AG04449 (cell line): ENCODE results near the gene PCSK1.

Source experiments
- CTCF ChIA-PET: fragments of 350-600 bp; formaldehyde crosslinking; extraction: SDS; loops from one replicate; lab custom pipeline; 2021; ENCODE audit warnings: antibody characterized with exemption; lab: Yijun Ruan, JAX
- POLR2A ChIA-PET: fragments of 400-600, 350-600 bp; formaldehyde crosslinking; extraction: SDS; loops from one replicate; lab custom pipeline; 2020; ENCODE audit warnings: antibody characterized with exemption, inconsistent platforms; lab: Yijun Ruan, JAX
- DNase-seq: peaks from one replicate; pipeline ENCODE4 v3.0.0-alpha.2; 2010; ENCODE audit warnings: low read depth, low spot score
- H3K4me3 ChIP-seq: 2 replicates; pipeline ENCODE4 v1.5.1; 2011; ENCODE audit warnings: low read depth, mild to moderate bottlenecking, control low read depth, low read length
- TF ChIP-seq, protein P1 (sequence below): IDR thresholded peaks from one replicate; pipeline ENCODE4 v1.5.1; 2011; ENCODE audit warnings: mild to moderate bottlenecking, moderate library complexity, low read length, control low read depth, inconsistent platforms; ENCODE audit not compliant: insufficient read depth; ENCODE audit errors: missing control alignments

PCSK1 gene

DNA sequence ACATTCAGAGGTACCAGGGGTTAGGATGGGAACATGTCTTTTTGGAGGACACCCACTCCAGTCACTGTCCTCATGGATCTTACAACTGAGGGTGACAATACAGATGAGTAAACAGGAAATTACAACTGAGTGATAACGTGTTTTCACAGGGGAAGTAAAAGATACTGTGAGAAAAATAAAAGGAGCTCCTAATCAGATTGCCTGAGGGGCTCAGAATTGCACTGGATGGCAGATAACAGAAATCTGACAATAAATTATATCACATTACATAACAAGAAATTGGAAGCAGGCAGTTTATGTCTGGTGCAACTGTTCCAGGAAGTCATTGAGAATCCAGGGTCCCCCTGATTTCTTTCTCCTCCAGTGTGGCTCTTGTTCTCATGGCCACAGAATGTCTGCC lies 40.1 kb upstream of the PCSK1 start:
- TF ChIP-seq, protein P1, sequence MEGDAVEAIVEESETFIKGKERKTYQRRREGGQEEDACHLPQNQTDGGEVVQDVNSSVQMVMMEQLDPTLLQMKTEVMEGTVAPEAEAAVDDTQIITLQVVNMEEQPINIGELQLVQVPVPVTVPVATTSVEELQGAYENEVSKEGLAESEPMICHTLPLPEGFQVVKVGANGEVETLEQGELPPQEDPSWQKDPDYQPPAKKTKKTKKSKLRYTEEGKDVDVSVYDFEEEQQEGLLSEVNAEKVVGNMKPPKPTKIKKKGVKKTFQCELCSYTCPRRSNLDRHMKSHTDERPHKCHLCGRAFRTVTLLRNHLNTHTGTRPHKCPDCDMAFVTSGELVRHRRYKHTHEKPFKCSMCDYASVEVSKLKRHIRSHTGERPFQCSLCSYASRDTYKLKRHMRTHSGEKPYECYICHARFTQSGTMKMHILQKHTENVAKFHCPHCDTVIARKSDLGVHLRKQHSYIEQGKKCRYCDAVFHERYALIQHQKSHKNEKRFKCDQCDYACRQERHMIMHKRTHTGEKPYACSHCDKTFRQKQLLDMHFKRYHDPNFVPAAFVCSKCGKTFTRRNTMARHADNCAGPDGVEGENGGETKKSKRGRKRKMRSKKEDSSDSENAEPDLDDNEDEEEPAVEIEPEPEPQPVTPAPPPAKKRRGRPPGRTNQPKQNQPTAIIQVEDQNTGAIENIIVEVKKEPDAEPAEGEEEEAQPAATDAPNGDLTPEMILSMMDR = no peak
- no peak overlapping the region for H3K4me3 ChIP-seq
- no peak for DNase-seq
- ChIA-PET POLR2A (no interaction called here), CTCF (no interaction called here)

DNA sequence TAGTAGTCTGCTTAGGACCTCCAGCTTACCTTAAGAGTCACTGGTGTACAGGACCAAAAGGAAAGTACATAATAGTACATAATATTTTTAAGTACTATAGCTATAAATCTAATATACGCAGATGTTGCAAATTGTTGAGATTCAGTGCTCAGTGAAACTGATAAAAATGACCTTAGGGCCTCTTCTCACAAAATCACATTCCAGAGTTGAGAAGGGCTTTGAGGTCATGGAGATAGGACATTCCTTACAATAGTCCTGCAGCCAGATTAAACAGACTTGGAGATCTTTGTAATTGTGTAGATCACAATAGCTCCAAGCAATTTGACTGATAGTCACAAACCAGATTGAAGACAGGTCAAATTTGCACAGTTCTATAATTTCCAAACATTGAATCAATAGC lies 37.7 kb upstream of the PCSK1 start:
- TF ChIP-seq, protein P1 = no peak
- H3K4me3 ChIP-seq = no peak overlapping the region
- no peak for DNase-seq
- ChIA-PET CTCF (no interaction called here), POLR2A (no interaction called here)

DNA sequence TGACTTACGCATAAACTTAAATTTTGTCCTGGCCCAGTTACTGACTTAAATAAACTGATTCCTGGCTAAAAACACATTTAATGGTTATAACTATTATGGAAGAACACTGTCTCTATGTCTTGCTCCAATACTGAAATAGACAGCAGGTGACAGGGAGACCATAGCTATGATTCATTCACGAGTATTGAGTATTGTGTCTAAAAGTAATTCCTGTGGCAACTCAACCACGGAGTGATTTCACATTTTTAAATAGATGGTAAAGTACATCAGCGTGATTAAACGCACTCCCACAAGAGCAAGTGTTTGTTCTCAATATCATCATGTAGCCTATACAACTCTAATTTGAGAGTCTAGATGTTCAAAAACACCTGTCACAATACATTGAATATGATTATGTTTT lies 35.9 kb upstream of the PCSK1 start:
- H3K4me3 ChIP-seq = no peak overlapping the region
- ChIA-PET CTCF (no interaction called here), POLR2A (no interaction called here)
- TF ChIP-seq, protein P1 = no peak
- no peak for DNase-seq

DNA sequence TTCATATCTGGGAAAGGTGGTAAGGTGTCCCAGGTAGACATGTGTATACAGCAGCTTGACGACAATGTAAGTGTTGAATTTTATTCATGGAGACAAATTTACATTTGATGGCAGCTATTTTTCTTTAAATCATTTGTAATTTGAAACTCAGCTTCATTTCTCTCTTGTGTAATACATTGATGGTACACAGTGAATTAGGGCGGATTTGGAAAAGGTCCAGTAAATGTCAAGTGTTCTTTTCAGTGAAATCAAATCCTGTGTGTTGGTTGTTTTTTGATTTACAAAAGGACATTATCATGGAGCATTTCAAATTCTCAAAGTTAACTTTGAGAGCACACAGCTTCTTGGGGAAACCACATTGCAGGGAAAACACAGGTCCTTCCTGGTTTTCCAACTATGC lies 30.0 kb upstream of the PCSK1 start:
- DNase-seq = no peak
- TF ChIP-seq, protein P1 = no peak
- no peak overlapping the region for H3K4me3 ChIP-seq
- CTCF ChIA-PET = no interaction called here
- POLR2A ChIA-PET = no interaction called here

DNA sequence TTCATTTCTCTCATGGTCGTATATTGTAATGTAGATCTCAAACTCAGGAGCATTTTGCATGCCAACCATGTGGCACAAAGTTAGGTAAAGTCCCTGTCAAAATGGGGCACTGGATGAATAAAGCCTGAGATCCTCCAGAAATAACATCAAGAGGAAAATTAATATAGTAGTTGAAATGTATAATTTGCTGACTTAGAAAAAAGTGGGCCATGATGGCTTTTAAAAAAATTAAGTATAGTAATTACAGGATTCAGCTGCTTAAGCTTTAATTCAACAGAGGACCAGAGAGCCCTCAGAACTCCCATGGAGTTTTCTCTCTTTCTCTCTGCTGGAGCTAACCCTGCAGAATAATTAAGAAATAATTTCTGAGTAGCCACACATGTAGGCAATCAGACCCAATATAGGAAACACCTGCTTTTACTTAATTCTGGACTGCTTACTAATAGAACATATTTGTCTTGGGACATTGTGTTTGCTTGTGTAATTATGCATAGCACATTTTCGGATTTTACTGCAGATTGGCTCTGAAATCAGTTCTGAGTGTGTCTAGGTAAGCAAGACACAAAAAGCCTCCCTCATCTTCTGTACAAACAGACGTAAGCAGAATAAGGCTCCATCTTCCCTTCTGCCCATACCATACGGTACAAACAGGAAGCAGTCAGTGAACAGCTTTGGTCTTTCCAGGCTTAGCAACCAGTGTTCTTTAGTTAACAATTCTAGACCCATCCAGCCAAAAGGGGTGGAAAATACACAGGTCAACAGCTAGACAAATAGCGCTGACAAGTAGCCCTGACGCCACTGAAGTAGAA lies 26.5 kb upstream of the PCSK1 start:
- DNase-seq = no peak
- CTCF ChIA-PET = no interaction called here
- POLR2A ChIA-PET = no interaction called here
- TF ChIP-seq, protein P1 = no peak
- no peak overlapping the region for H3K4me3 ChIP-seq

DNA sequence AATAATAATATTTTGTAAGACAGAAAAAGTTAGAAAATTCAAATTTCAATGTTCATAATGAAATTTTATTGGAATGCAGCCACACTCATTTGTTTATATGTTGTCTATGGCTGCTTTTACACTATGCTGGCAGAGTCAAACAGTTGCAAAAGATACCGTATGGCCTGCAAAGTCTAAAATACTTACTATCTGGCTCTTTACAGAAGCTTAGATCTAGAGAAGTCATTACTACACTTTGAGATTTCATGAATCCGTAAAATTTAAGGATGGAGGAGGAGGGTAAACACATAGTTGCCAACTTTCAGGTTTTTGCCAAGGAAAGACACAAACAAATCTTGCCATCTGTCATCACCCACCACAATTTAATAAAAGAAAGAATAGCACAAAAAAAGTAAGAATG lies 25.1 kb upstream of the PCSK1 start:
- CTCF ChIA-PET = no interaction called here
- no peak overlapping the region for H3K4me3 ChIP-seq
- DNase-seq = no peak
- TF ChIP-seq, protein P1 = no peak
- POLR2A ChIA-PET = no interaction called here
